Mammary epithelial cell (primary cell): Measurements from ENCODE around the gene NXPH2.

Source experiments
- CTCF ChIP-seq, 2 donors: IDR thresholded peaks in 1 of 2; conservative IDR thresholded peaks in 1 of 2; 2 replicates each; pipeline ENCODE4 v1.5.1; 2011 to 2012; ENCODE audit warnings: inconsistent platforms in 2 of 2, low read length in 2 of 2, mild to moderate bottlenecking in 2 of 2, control low read depth in 1 of 2, low read depth in 1 of 2; ENCODE audit not compliant: insufficient read depth in 1 of 2; ENCODE audit errors: extremely low read depth in 1 of 2
- EZH2 ChIP-seq: IDR thresholded peaks from 2 replicates; pipeline ENCODE4 v1.6.1; 2012; ENCODE audit warnings: low read length, inconsistent platforms, borderline replicate concordance

GRCh38 chr2:138752197-138752956 is 27.8 kb downstream of the NXPH2 start:
- TF ChIP-seq EZH2 (no peak), CTCF (conservative IDR thresholded peaks at IDR 0.05 in 1 of 2, IDR thresholded peaks at IDR 0.05 in 1 of 2; ENCODE audit: extremely low read depth in 1 of 2, insufficient read depth in 1 of 2, low read depth in 1 of 2, low read length in 2 of 2) (no peak)
